GM23248 (cell line): ENCODE measurements around the gene NDNF. TPM values are rescaled to one million over a fixed set of nuclear protein-coding genes. Genes with fewer than 3 reads are reported as not detected.

Source experiments
- DNase-seq: peaks from one replicate; pipeline ENCODE4 v3.0.0-alpha.2; 2015
- H2AFZ ChIP-seq: fragments of 200-600 bp; sonication (generic); 2 replicates; pipeline ENCODE4 v1.6.1; 2016; ENCODE audit warnings: antibody characterized with exemption
- H3F3A ChIP-seq: fragments of 200-600 bp; sonication (generic); 2 replicates; pipeline ENCODE4 v1.6.1; 2016; ENCODE audit warnings: mild to moderate bottlenecking, antibody characterized with exemption, mixed run types; ENCODE audit not compliant: insufficient read depth
- H3K27ac ChIP-seq: fragments of 200-600 bp; sonication (generic); 2 replicates; pipeline ENCODE4 v1.5.1; 2016; ENCODE audit warnings: mild to moderate bottlenecking
- H3K27me3 ChIP-seq: fragments of 200-600 bp; sonication (generic); replicated peaks from 2 replicates; pipeline ENCODE4 v1.6.1; 2016; ENCODE audit warnings: mild to moderate bottlenecking; ENCODE audit not compliant: insufficient read depth
- H3K36me3 ChIP-seq: fragments of 200-600 bp; sonication (generic); 2 replicates; pipeline ENCODE4 v1.6.1; 2016; ENCODE audit warnings: low read depth, mild to moderate bottlenecking
- H3K4me1 ChIP-seq: fragments of 200-600 bp; sonication (generic); 2 replicates; pipeline ENCODE4 v1.6.1; 2016; ENCODE audit warnings: mild to moderate bottlenecking; ENCODE audit not compliant: insufficient read depth
- H3K4me2 ChIP-seq: fragments of 200-600 bp; sonication (generic); one replicate; pipeline ENCODE4 v1.6.1; 2016; ENCODE audit warnings: mild to moderate bottlenecking; ENCODE audit not compliant: unreplicated experiment
- H3K4me3 ChIP-seq: fragments of 200-600 bp; sonication (generic); 2 replicates; pipeline ENCODE4 v1.5.1; 2016; ENCODE audit warnings: mild to moderate bottlenecking
- H3K79me2 ChIP-seq: fragments of 200-600 bp; sonication (generic); 2 replicates; pipeline ENCODE4 v1.6.1; 2016; ENCODE audit warnings: mild to moderate bottlenecking; ENCODE audit not compliant: insufficient read depth
- H3K9ac ChIP-seq: fragments of 200-600 bp; sonication (generic); 2 replicates; pipeline ENCODE4 v1.6.1; 2016; ENCODE audit warnings: mild to moderate bottlenecking
- H3K9me2 ChIP-seq: fragments of 200-600 bp; sonication (generic); 2 replicates; pipeline ENCODE4 v1.6.1; 2016; ENCODE audit warnings: mixed run types, mild to moderate bottlenecking, moderate library complexity; ENCODE audit not compliant: insufficient read depth
- H3K9me3 ChIP-seq: fragments of 200-600 bp; sonication (generic); one replicate; pipeline ENCODE4 v1.6.1; 2017; ENCODE audit warnings: low read depth
- H4K20me1 ChIP-seq: fragments of 200-600 bp; sonication (generic); 2 replicates; pipeline ENCODE4 v1.6.0; 2016; ENCODE audit not compliant: insufficient read depth
- EZH2 ChIP-seq: fragments of 200-600 bp; sonication (generic); IDR thresholded peaks from 2 replicates; pipeline ENCODE4 v1.6.1; 2018; ENCODE audit warnings: antibody characterized with exemption, mild to moderate bottlenecking; ENCODE audit not compliant: insufficient read depth, poor library complexity, severe bottlenecking
- EZH2phosphoT487 ChIP-seq: fragments of 200-600 bp; sonication (generic); IDR thresholded peaks from 2 replicates; pipeline ENCODE4 v1.6.1; 2018; ENCODE audit warnings: antibody characterized with exemption, moderate library complexity, mild to moderate bottlenecking, low read depth; ENCODE audit not compliant: insufficient read depth
- WGBS, 2 experiments: methylation state at CpG; one replicate each; pipeline ENCODE4 v1.1.6; 2015 to 2017; ENCODE audit warnings: low lambda C conversion rate in 2 of 2, low coverage in 1 of 2; ENCODE audit errors: missing lambda C conversion rate in 2 of 2; 5-methylcytosine and 5-hydroxymethylcytosine counted together
- in situ Hi-C: fragments of 300-500 bp; cut with MboI; formaldehyde crosslinking; loops from 2 replicates; pipeline ENCODE4 v1.15.0; 2020
- polyA plus RNA-seq: library from polyadenylated mRNA; unstranded; fragments of >200 nt; fragmentation: Nextera tagmentation; extraction: Ambion mirVana; gene quantifications from 2 replicates; pipeline ENCODE4 v1.2.1, GENCODE V29; 2016
- total RNA-seq: library from RNA; depleted of rRNA; stranded (reverse); fragments of >200 nt; shearing (Covaris generic); gene quantifications from 2 replicates; pipeline ENCODE4 v1.2.3, GENCODE V29; 2014

NDNF gene
- total and polyA plus RNA-seq, 2 experiments from 2014 or later = 3.1 to 3.4 TPM

GRCh38 chr4:121053601-121054143 is 18.7 kb downstream of the NDNF start:
- Histone ChIP-seq H3K27ac (no peak overlapping the region), H3K27me3 (no peaks in the 10 kb centered on the region), H3K4me3 (no peak overlapping the region), H3K79me2 (no peaks in the 10 kb centered on the region), H2AFZ (peak overlapping the region; percentile 41; the same call in 1 of the 2 replicates), H3K36me3 (no peaks in the 10 kb centered on the region), H3K9ac (no peak overlapping the region), H3K4me1 (no peaks in the 10 kb centered on the region), H3K9me3 (no peaks in the 10 kb centered on the region), H4K20me1 (no peaks in the 10 kb centered on the region), H3K9me2 (no peaks in the 10 kb centered on the region), H3K4me2 (peak overlapping the region; percentile 0), H3F3A (no peaks in the 10 kb centered on the region)
- in situ Hi-C loops = no loop called here
- DNase-seq = peak; percentile 71
- WGBS, 2 experiments = 65% methylated on average over 3 of the region's 3 CpGs
- TF ChIP-seq EZH2phosphoT487 = no peak
- TF ChIP-seq EZH2 = no peak

GRCh38 chr4:121050300-121050699 is 22.0 kb downstream of the NDNF start:
- Histone ChIP-seq H2AFZ (no peak overlapping the region), H3K4me3 (no peak overlapping the region), H3F3A (no peaks in the 10 kb centered on the region), H4K20me1 (no peaks in the 10 kb centered on the region), H3K27ac (no peak overlapping the region), H3K27me3 (no peaks in the 10 kb centered on the region), H3K36me3 (no peaks in the 10 kb centered on the region), H3K4me1 (no peaks in the 10 kb centered on the region), H3K79me2 (no peaks in the 10 kb centered on the region), H3K4me2 (no peak overlapping the region), H3K9me2 (no peaks in the 10 kb centered on the region), H3K9ac (no peak overlapping the region), H3K9me3 (no peaks in the 10 kb centered on the region)
- in situ Hi-C loops = no loop called here
- TF ChIP-seq EZH2 (no peak), EZH2phosphoT487 (no peak)
- peak; percentile 26 for DNase-seq

- no peak overlapping the region for H3K4me3 ChIP-seq
- no peak for DNase-seq
- TF ChIP-seq EZH2 (no peak), EZH2phosphoT487 (no peak)
Observed at GRCh38 chr4:121049072-121049599, 23.2 kb downstream of the NDNF start.

GRCh38 chr4:121048165-121048564 is 24.2 kb downstream of the NDNF start:
- Histone ChIP-seq H3K27me3 (no peaks in the 10 kb centered on the region), H3K9me3 (no peaks in the 10 kb centered on the region), H3K4me1 (no peaks in the 10 kb centered on the region), H2AFZ (no peak overlapping the region), H3F3A (no peaks in the 10 kb centered on the region), H3K9me2 (no peaks in the 10 kb centered on the region), H3K9ac (no peak overlapping the region), H3K4me3 (no peak overlapping the region), H3K79me2 (no peaks in the 10 kb centered on the region), H3K4me2 (no peak overlapping the region), H3K27ac (no peak overlapping the region), H3K36me3 (no peaks in the 10 kb centered on the region), H4K20me1 (no peaks in the 10 kb centered on the region)
- in situ Hi-C loops = no loop called here
- DNase-seq = no peak
- TF ChIP-seq EZH2phosphoT487 (no peak), EZH2 (no peak)
- 72 to 77% methylated on average over 6 of the region's 6 CpGs for WGBS, 2 experiments

More at GRCh38 chr4:121049072-121049599, 23.2 kb downstream of the NDNF start:
- no peak overlapping the region for H2AFZ ChIP-seq
- no peak overlapping the region for H3K4me2 ChIP-seq
- no peaks in the 10 kb centered on the region for H3K27me3 ChIP-seq
- no peaks in the 10 kb centered on the region for H3K9me3 ChIP-seq
- H3K4me1 ChIP-seq = no peaks in the 10 kb centered on the region
- H4K20me1 ChIP-seq = no peaks in the 10 kb centered on the region
- no peaks in the 10 kb centered on the region for H3K79me2 ChIP-seq
- no peaks in the 10 kb centered on the region for H3F3A ChIP-seq
- no peaks in the 10 kb centered on the region for H3K36me3 ChIP-seq
- no peak overlapping the region for H3K27ac ChIP-seq
- H3K9me2 ChIP-seq = no peaks in the 10 kb centered on the region
- H3K9ac ChIP-seq = no peak overlapping the region
- in situ Hi-C loops = no loop called here
- WGBS, 2 experiments = 45 to 59% methylated on average over 3 of the region's 3 CpGs
